ENCODE results near the gene ANO3.

Gene ANO3

GRCh38 chr11:26712497-26712896, 380.6 kb downstream of the ANO3 start:
- no peak for DNase-seq (ENCODE audit: low read depth)
- H3K4me3 ChIP-seq (ENCODE audit: low read depth, low read length) = no peak overlapping the region
- no peak for TF ChIP-seq CTCF (conservative IDR thresholded peaks at IDR 0.05; ENCODE audit: low read depth, low read length)

Data from choroid plexus epithelial cell (primary cell).